ENCODE measurements around the gene OR4C11. TPM values are rescaled to one million over a fixed set of nuclear protein-coding genes. Genes with fewer than 3 reads are reported as not detected.

OR4C11 gene
- total and polyA plus RNA-seq, 2 of the 4 experiments (the other 2 are of a cell fraction): not detected

- Histone ChIP-seq H3K27ac (ENCODE audit: insufficient read depth, low read length) (no peak within 1 kb of the TSS), H2AFZ (replicated peaks; ENCODE audit: low read length, poor library complexity) (no peak within 1 kb of the TSS), H2BK20ac (ENCODE audit: low read depth, low read length) (no peak within 1 kb of the TSS), H3K56ac (ENCODE audit: extremely low read depth, insufficient read depth, low read length) (no peak within 1 kb of the TSS), H3K18ac (ENCODE audit: low read depth, low read length) (no peak within 1 kb of the TSS), H3K9ac (ENCODE audit: low read depth, low read length) (no peak within 1 kb of the TSS), H2BK15ac (ENCODE audit: low read depth, low read length) (no peak within 1 kb of the TSS), H3K79me1 (ENCODE audit: low read depth in 1 of 2, low read length in 2 of 2) (no peaks in the 10 kb centered on the region), H3K9me3 (ENCODE audit: control insufficient read depth, insufficient read depth, low read length) (peaks cover 17% of the 10 kb centered on the region), H4K91ac (ENCODE audit: insufficient read depth, low read depth, low read length) (no peak within 1 kb of the TSS), H4K20me1 (ENCODE audit: insufficient read depth, low read length) (no peaks in the 10 kb centered on the region), H3K14ac (replicated peaks; ENCODE audit: low read depth, low read length) (no peak within 1 kb of the TSS), H3K4me2 (ENCODE audit: low read depth, low read length) (no peak within 1 kb of the TSS), H4K8ac (ENCODE audit: low read depth in 2 of 2, low read length in 2 of 2) (no peak within 1 kb of the TSS), H3K23ac (ENCODE audit: low read depth, low read length) (no peak within 1 kb of the TSS), H4K5ac (ENCODE audit: low read depth, low read length) (no peak within 1 kb of the TSS), H2AK5ac (ENCODE audit: low read depth, low read length) (no peak within 1 kb of the TSS), H2BK120ac (ENCODE audit: low read depth, low read length) (no peak within 1 kb of the TSS), H3K4me1 (ENCODE audit: control insufficient read depth, insufficient read depth, low read length) (no peaks in the 10 kb centered on the region), H3K9me1 (ENCODE audit: insufficient read depth, low read length) (no peaks in the 10 kb centered on the region), H3K4me3 (ENCODE audit: insufficient read depth, low read depth, low read length) (no peak within 1 kb of the TSS), H2BK5ac (ENCODE audit: low read depth, low read length, poor library complexity, severe bottlenecking) (no peak within 1 kb of the TSS), H3K4ac (ENCODE audit: low read depth, low read length) (no peak within 1 kb of the TSS), H3K27me3 (ENCODE audit: control insufficient read depth, insufficient read depth, low read length) (no peaks in the 10 kb centered on the region), H3K36me3 (ENCODE audit: control insufficient read depth, insufficient read depth, low read length) (no peaks in the 10 kb centered on the region), H2AK9ac (replicated peaks; ENCODE audit: low read depth, low read length, poor library complexity) (no peak within 1 kb of the TSS)
- POLR2A ChIA-PET (ENCODE audit: unreplicated experiment): no interaction called here
- intact Hi-C loops (cut with micrococcal nuclease): no loop called here
- dilution Hi-C loops (cut with HindIII; ENCODE audit: low sequenced_read_pairs, unreplicated experiment): no loop called here
- ATAC-seq (ENCODE audit: low read depth): no peak
- CTCF ChIA-PET: no interaction called here
- in situ Hi-C loops (cut with MboI; ENCODE audit: low sequenced_read_pairs): no loop called here
- BruUV-seq (replicated peaks): no TSS peak
- TF ChIP-seq MAZ (IDR thresholded peaks at IDR 0.05; ENCODE audit: borderline replicate concordance, low read depth, low read length): no peak
- TF ChIP-seq RAD21 (IDR thresholded peaks at IDR 0.05; ENCODE audit: low read length): no peak
- TF ChIP-seq CEBPB (IDR thresholded peaks at IDR 0.05; ENCODE audit: low read depth, low read length): no peak
- TF ChIP-seq NFE2L2 (IDR thresholded peaks at IDR 0.05; ENCODE audit: low read depth, low read length): no peak
- TF ChIP-seq, protein P1, sequence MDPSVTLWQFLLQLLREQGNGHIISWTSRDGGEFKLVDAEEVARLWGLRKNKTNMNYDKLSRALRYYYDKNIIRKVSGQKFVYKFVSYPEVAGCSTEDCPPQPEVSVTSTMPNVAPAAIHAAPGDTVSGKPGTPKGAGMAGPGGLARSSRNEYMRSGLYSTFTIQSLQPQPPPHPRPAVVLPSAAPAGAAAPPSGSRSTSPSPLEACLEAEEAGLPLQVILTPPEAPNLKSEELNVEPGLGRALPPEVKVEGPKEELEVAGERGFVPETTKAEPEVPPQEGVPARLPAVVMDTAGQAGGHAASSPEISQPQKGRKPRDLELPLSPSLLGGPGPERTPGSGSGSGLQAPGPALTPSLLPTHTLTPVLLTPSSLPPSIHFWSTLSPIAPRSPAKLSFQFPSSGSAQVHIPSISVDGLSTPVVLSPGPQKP (IDR thresholded peaks at IDR 0.05; ENCODE audit: borderline replicate concordance, low read depth, low read length): no peak
- TF ChIP-seq MXI1 (IDR thresholded peaks at IDR 0.05; ENCODE audit: borderline replicate concordance, low read depth, low read length): no peak
- TF ChIP-seq, protein P2, sequence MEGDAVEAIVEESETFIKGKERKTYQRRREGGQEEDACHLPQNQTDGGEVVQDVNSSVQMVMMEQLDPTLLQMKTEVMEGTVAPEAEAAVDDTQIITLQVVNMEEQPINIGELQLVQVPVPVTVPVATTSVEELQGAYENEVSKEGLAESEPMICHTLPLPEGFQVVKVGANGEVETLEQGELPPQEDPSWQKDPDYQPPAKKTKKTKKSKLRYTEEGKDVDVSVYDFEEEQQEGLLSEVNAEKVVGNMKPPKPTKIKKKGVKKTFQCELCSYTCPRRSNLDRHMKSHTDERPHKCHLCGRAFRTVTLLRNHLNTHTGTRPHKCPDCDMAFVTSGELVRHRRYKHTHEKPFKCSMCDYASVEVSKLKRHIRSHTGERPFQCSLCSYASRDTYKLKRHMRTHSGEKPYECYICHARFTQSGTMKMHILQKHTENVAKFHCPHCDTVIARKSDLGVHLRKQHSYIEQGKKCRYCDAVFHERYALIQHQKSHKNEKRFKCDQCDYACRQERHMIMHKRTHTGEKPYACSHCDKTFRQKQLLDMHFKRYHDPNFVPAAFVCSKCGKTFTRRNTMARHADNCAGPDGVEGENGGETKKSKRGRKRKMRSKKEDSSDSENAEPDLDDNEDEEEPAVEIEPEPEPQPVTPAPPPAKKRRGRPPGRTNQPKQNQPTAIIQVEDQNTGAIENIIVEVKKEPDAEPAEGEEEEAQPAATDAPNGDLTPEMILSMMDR (conservative IDR thresholded peaks at IDR 0.05; ENCODE audit: low read depth, low read length): no peak
- no peak for TF ChIP-seq MAFK (IDR thresholded peaks at IDR 0.05; ENCODE audit: low read depth, low read length)
- TF ChIP-seq RCOR1 (IDR thresholded peaks at IDR 0.05; ENCODE audit: insufficient replicate concordance, low read length): no peak
- no peak for TF ChIP-seq BHLHE40 (IDR thresholded peaks at IDR 0.05; ENCODE audit: low read depth, low read length)
- no peak for DNase-seq
These were observed 53.3 kb downstream of the OR4C11 start, which contains the start of gene OR4C15 for GRCh38 chr11:55554169-55554568. Gene OR4C15, plus strand, starts transcription at chr11:55554469. Its CDS starts 0 bp downstream, at chr11:55554469.
